ENCODE data around the gene OR5AR1.
"Not testable (repeated sequence)": the region's sequence is repeated elsewhere in the genome, so short reads cannot be mapped to it uniquely, and the experiment has no call there.

The OR5AR1 gene

GRCh38 chr11:56663386-56663785 lies at the start of gene OR5AR1:
Gene OR5AR1 (plus strand): TSS chr11:56663686. CDS start chr11:56663686, 0 bp downstream.
- DNase-seq: no peak

- no peak for DNase-seq
Observed at GRCh38 chr11:56624661-56625110, 38.8 kb upstream of the OR5AR1 start.

GRCh38 chr11:56625946-56626345 lies 37.5 kb upstream of the OR5AR1 start:
- no peak for DNase-seq

GRCh38 chr11:56632329-56632728 lies 31.2 kb upstream of the OR5AR1 start:
- no peak for DNase-seq

- no peak for DNase-seq
Observed at GRCh38 chr11:56636861-56637260, 26.6 kb upstream of the OR5AR1 start.

DNA sequence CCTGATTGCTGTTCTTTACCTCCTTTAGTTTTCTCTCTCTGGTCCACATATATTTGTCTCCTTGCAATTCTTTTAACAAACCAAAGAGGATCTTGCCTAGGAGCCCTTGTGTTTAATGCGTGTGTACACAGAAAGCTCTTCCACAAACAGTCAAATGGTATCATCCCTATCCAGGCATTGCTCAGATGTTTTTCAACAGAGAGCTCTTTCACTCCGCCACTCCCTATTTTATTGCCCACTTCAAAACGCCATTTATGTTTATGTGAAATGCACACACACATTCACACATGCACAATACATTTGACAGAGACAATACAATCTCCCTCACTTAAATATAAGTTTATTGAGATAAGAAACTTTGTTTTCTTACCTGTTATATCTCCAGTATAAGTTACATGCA lies 26.0 kb upstream of the OR5AR1 start:
- no peak for DNase-seq

DNA sequence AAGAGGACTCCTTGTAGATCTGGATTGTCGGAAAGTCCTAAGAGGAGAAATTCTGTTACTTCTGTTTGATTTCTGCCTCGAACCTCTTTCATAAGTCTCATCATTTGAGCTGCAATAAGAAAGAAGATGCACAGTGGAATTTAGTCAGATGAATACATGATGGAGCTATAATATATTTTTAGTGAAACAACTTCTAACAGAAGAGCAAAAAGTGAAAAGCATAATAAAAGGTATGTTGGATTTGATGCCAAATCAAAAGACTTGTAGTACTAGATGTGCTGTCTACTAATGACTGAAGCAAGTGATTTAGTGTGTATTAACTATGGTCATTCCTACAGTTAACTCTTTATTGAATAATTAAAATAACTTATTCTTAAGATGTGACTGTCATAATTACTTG lies 21.1 kb upstream of the OR5AR1 start, which contains the start of gene OR5AP2:
TSS of gene OR5AP2 (minus strand) at position 101 of the 400 bp plus-strand sequence. CDS start at position 101, 0 bp downstream.
- no peak for DNase-seq

DNA sequence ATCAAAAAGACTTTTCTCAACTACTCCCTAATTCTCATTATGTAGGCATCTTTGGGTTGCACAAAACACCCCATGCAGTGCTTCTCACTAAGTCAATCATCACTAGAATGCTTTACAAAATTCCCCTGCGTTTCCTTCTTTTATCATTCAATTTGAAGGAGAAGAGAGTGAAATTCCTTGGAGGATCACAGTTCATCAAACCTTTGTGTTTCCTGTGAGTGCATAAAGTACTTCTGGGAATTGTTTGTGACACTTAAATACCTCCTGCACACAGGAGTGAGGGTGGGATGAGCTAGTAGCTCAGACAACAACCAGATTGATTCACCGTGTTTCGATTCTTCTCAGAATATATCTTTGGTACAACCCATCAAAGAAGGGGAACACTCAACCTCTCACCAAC lies 3.7 kb upstream of the OR5AR1 start:
- DNase-seq: no peak

- no peak for DNase-seq
Observed at GRCh38 chr11:56670984-56671383, 7.5 kb downstream of the OR5AR1 start.

DNA sequence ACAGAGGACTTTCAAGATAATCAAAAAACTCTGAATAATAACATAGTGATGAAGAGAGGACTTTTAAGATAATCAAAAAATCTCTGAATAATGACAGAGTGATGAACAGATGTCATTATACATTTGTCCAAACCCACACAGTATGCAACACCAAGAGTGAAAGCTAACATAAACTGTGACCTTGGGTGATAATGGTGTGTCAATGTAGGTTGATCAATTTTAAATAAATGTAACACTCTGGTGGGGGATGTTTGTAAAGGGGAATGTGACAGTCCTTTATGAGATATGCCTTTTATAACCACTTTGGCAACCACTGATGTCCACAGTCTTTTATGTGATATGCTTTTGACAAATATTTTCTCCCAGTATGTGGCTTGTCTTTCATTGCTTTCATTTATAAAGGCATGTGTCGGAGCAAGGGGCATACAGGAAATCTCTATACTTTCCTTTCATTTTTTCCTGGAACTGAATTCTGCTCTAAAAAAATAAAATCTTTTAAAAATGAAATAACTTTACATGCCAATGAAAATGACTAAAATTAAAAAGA lies 25.1 kb downstream of the OR5AR1 start:
- no peak for DNase-seq

DNA sequence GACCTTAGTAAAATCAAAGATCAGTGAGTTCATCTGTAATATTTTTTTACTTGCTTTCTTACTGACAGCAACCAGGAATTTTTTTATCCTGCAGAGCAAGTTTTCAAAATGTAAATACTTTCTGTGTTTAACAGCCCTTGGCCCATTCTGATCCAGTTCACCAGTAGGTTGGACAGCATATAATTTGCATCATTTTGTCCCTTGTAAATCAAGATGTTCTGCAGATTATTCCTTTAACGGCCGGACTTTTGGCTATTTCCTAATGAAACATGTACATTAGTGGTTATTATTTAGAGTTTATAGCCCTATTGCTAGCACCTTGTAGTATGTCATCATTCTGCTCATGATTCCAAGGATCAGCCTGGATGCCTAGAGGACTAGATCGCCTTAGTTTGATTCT lies 27.7 kb downstream of the OR5AR1 start:
- DNase-seq: not testable (repeated sequence)

DNA sequence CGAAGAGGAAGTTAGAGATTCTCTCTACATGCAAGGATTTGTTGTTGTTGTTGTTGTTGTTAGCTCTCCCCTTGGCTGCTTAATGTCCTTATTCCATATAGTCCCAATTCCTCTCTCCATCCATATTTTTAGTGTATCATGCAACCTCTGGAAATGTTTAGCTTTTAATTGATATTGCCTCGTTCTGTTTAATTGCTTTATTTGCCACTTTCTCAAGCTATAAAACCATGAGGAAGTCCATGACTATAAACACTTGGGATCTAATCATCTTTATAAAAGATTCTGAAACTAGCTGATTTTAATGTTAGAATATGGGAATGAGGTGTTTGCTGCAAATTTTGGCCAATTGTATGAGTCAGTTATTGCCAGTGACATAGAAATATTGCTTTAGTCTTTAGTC lies 29.9 kb downstream of the OR5AR1 start:
- no peak for DNase-seq

DNA sequence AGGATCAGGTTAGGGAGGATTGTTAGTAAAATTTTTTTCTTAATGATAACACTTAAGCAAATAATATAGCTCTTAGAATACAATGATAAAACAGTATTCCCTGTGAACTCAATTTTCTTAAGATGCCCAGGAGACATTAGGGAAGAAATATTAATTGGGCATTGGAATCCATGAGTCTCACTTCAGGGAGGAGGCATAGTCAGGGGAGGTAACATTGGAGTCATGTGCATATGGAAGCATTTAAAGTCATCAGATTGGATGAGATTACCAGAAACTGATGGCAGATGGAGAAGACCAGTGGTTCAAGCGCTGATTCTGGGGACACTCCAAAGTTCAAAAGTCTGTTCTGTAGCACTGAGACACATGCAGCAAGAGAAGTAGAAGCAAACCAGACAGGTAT lies 35.3 kb downstream of the OR5AR1 start, which contains the start of gene OR9G1:
TSS of gene OR9G1 (plus strand) at position 301 of the 400 bp plus-strand sequence. CDS start 1,293 bp downstream, outside the sequence.
- DNase-seq: no peak

DNA sequence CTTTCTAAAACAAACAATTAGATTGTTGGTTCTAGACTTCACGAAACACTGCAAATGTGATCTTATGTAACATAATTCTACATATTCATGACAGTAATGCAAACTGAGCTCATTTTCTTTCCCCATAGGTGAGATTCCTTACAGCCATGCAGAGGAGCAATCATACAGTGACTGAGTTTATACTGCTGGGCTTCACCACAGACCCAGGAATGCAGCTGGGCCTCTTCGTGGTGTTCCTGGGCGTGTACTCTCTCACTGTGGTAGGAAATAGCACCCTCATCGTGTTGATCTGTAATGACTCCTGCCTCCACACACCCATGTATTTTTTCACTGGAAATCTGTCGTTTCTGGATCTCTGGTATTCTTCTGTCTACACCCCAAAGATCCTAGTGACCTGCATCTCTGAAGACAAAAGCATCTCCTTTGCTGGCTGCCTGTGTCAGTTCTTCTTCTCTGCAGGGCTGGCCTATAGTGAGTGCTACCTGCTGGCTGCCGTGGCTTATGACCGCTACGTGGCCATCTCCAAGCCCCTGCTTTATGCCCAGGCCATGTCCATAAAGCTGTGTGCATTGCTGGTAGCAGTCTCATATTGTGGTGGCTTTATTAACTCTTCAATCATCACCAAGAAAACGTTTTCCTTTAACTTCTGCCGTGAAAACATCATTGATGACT lies 36.9 kb downstream of the OR5AR1 start:
- no peak for DNase-seq

DNA sequence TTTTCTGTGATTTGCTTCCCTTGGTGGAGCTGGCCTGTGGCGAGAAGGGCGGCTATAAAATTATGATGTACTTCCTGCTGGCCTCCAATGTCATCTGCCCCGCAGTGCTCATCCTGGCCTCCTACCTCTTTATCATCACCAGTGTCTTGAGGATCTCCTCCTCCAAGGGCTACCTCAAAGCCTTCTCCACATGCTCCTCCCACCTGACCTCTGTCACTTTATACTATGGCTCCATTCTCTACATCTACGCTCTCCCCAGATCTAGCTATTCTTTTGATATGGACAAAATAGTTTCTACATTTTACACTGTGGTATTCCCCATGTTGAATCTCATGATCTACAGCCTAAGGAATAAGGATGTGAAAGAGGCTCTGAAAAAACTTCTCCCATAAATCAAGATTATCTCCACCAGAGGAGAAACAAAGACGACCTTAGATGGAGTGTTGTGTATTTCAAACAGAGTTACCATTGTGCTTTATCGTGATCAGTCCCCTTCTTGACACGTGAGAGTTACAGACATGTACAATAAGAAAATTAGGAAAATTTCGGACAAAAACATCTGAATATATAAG lies 37.5 kb downstream of the OR5AR1 start:
- DNase-seq: no peak

- DNase-seq: no peak
Observed at GRCh38 chr11:56705784-56706396, 42.4 kb downstream of the OR5AR1 start.

- no peak for DNase-seq
Observed at GRCh38 chr11:56706486-56706885, 43.0 kb downstream of the OR5AR1 start.

DNA sequence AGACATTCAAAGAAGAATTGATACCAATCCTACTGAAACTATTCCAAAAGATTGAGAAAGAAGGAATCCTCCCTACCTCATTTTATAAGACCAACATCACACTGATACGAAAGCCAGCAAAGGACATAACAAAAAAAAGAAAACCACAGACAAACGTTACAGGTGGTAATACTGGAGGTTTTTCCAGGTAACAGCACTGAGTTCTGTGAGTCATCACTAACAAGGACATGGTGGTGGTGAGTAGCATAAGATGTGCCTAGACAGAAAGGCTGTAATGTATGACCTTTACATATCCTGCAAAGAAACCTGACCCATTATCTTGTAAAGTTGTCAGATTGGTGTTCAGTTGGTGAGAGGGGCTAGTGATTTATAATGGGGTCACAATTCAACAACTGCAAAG lies 50.7 kb downstream of the OR5AR1 start:
- DNase-seq: no peak

Measured in activated CD4-positive, alpha-beta T cell treated with anti-CD3 and anti-CD28 coated beads for 48 hours (primary cell).